ENCODE results near the gene VPS33A.

Gene VPS33A

DNA sequence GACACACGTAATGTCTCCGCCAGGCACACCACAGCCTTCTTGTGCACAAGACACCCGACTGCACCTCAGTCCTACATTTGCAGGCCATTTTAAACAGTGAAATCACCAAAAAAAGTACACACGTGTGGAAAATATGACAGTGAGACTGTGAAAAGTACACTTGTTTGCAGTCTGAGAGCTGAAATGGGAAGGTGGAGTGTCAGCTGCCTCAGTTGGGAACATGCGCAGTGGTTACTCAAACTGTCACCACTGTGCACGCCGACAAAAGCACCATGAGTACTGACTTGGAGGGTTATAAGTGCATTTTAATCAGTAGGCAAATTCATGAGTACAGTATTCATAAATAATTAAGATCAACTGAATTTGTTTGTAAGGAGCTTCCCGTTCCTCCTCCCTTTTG lies 15.8 kb downstream of the VPS33A start:
- TF ChIP-seq, protein P1, sequence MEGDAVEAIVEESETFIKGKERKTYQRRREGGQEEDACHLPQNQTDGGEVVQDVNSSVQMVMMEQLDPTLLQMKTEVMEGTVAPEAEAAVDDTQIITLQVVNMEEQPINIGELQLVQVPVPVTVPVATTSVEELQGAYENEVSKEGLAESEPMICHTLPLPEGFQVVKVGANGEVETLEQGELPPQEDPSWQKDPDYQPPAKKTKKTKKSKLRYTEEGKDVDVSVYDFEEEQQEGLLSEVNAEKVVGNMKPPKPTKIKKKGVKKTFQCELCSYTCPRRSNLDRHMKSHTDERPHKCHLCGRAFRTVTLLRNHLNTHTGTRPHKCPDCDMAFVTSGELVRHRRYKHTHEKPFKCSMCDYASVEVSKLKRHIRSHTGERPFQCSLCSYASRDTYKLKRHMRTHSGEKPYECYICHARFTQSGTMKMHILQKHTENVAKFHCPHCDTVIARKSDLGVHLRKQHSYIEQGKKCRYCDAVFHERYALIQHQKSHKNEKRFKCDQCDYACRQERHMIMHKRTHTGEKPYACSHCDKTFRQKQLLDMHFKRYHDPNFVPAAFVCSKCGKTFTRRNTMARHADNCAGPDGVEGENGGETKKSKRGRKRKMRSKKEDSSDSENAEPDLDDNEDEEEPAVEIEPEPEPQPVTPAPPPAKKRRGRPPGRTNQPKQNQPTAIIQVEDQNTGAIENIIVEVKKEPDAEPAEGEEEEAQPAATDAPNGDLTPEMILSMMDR (IDR thresholded peaks at IDR 0.05) = no peak
- Histone ChIP-seq H3K27ac (no peak overlapping the region), H3K4me3 (no peak overlapping the region)
- DNase-seq (ENCODE audit: low spot score) = no peak

DNA sequence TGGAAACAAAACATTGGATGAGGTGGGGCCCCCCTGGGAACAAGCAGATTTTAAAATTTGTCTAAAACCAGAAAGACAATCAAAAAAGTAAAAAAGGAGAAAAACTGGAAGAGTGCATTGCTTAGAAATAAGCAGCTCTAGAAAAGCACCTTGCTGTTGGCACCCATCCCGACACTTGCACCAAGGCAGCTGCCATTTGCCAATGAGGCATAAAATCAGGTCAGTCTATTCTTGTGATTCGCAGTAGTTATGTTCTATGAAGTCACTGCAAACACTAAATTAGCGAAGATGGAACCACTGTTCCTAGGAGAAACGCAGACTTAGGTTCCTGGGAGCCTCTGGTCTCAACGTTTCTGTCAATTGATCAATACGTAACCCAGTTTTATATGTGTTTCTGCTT lies 16.2 kb downstream of the VPS33A start:
- no peak overlapping the region for H3K4me3 ChIP-seq
- H3K27ac ChIP-seq = no peak overlapping the region
- TF ChIP-seq, protein P1 (IDR thresholded peaks at IDR 0.05) = no peak
- no peak for DNase-seq (ENCODE audit: low spot score)

DNA sequence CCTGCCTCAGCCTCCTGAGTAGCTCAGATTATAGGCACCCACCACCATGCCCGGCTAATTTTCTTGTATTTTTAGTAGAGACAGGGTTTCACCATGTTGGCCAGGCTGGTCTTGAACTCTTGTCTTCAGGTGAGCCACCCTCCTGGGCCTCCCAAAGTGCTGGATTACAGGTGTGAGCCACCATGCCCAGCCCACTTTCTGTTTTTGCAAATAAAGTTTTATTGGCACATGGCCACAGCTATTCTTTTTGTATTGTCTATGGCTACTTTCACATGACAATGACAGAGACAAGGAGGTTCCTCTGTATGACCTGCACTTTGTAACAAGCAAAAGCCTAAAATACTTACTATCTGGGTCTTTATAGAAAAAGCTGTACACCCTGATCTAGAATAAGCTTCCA lies 20.7 kb downstream of the VPS33A start:
- no peak overlapping the region for H3K27ac ChIP-seq
- DNase-seq (ENCODE audit: low spot score) = no peak

DNA sequence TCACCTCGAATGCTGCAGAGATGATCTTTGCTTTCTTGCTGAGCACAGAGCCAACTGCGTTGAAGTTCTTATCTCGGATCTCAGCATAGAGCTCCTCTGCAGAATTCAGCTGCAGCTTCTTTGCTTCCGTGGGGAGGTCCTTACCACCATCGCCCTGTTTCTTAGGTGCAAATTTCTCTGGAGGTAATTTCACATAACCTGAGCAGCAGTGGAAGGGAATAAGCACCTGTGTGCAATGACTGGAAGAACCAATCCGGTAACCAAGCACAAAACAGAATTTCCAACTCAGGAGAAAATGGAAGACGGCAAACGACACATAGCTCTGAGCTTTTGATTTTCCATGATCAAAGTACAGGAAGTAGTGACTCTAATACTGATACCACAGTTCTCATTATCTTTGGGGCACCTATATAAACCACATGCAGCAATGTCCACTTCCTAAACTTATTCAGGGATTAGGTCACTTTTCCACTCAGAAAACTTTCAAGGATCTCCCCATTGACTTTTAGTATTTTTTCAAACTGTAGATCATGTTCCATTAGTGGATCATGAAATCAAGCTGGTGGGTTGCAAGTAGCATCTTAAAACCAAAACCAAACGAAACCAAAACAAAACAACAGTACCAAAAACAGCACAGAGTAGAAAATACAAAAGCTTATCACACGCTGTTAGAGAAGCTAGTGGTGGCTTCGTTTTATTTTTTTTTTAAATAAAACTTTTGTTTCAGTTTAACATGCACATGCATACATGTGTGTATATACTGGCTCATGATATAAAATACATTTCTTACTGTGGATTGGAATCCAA lies 21.5 kb downstream of the VPS33A start:
- TF ChIP-seq, protein P1 (IDR thresholded peaks at IDR 0.05) = no peak
- Histone ChIP-seq H3K4me3 (no peak overlapping the region), H3K27ac (no peak overlapping the region)
- no peak for DNase-seq (ENCODE audit: low spot score)

More for the DNA sequence above, 20.7 kb downstream of the VPS33A start:
- H3K4me3 ChIP-seq = no peak overlapping the region
- TF ChIP-seq, protein P1 (IDR thresholded peaks at IDR 0.05) = no peak

DNA sequence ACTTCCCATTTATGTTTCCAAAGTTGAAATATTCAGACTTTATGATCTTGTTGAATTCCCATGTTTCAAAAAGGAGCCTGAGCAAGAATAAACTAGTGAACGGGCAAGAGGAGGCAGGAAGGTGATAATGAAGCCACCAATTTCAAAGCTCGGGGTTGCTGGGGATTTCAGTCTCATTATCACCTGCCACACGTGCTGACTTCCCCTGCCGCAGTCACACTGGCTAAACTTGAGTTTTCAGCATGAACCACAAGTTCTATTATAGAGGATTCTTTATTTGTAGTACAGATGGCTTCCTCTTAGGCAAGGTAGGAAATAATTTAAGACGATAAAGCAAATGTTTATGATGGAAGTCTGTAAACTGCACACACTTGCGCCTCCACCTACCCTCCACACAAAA lies 22.3 kb downstream of the VPS33A start:
- no peak for DNase-seq (ENCODE audit: low spot score)
- TF ChIP-seq, protein P1 (IDR thresholded peaks at IDR 0.05) = no peak
- Histone ChIP-seq H3K27ac (no peak overlapping the region), H3K4me3 (no peak overlapping the region)

DNA sequence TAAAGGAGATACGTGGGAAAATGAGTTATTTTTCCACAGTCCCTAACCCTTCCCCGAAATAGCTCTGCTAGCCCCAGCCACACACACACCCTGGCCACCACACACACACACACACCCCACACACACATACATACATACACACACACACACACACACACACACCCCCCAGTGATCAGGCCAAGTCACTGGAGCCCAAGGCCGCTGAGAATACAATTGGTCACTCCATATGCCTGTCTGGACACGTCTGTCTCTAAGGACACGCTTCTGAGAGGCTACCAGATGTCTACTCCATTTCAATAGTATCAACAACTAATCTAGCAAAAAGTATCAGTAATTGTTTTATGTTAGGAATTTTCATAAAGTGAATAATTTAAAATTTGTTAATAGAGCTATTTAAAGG lies 27.4 kb downstream of the VPS33A start:
- TF ChIP-seq, protein P1 (IDR thresholded peaks at IDR 0.05) = no peak
- DNase-seq (ENCODE audit: low spot score) = no peak

DNA sequence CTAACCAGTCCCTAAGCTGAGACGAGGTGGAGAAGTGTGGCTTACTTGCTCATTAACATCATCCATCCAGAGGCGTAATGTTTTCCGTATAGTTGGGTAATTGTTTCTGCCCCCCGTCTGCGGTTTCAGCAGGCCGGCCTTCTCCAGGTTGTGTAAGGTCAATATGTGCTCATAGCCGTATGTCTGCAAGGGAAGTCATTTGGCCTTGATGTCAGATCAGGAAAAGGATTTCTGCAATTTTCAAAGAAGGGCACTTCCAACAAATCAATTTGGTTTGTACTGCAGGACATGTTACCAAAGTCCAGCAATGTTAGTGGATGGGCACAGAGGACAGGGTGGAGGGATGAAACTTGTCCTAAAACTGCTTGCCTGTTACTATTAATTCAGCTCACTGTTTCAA lies 30.6 kb downstream of the VPS33A start:
- DNase-seq (ENCODE audit: low spot score) = no peak
- Histone ChIP-seq H3K4me3 (no peak overlapping the region), H3K27ac (no peak overlapping the region)
- TF ChIP-seq, protein P1 (IDR thresholded peaks at IDR 0.05) = no peak

More for the DNA sequence above, 27.4 kb downstream of the VPS33A start:
- no peak overlapping the region for H3K27ac ChIP-seq
- H3K4me3 ChIP-seq = no peak overlapping the region
